H9 (cell line): ENCODE results near the gene NELFCD. TPM values are rescaled to one million over a fixed set of nuclear protein-coding genes. Genes with fewer than 3 reads are reported as not detected.

ENCODE experiments used
- DNase-seq: peaks from one replicate; pipeline ENCODE4 v3.0.0-alpha.2; 2017
- H2AFZ ChIP-seq: one replicate; pipeline ENCODE4 v1.6.1; 2013; ENCODE audit warnings: mild to moderate bottlenecking, low read length, control low read depth, moderate library complexity
- H2AK5ac ChIP-seq: 2 replicates; pipeline ENCODE4 v1.6.1; 2013; ENCODE audit warnings: low read length, control low read depth, mixed read lengths; ENCODE audit not compliant: insufficient read length
- H2BK120ac ChIP-seq: one replicate; pipeline ENCODE4 v1.6.1; 2013; ENCODE audit warnings: low read depth, mild to moderate bottlenecking, low read length, control low read depth, inconsistent platforms; ENCODE audit not compliant: poor library complexity, severe bottlenecking
- H2BK12ac ChIP-seq: 2 replicates; pipeline ENCODE4 v1.6.1; 2013; ENCODE audit warnings: low read length, control low read depth, mixed read lengths, low read depth; ENCODE audit not compliant: insufficient read length
- H2BK15ac ChIP-seq: 2 replicates; pipeline ENCODE4 v1.6.1; 2013; ENCODE audit warnings: low read depth, low read length, control low read depth
- H2BK20ac ChIP-seq: one replicate; pipeline ENCODE4 v1.6.1; 2013; ENCODE audit warnings: low read depth, mild to moderate bottlenecking, low read length, control low read depth, inconsistent platforms; ENCODE audit not compliant: poor library complexity, severe bottlenecking
- H2BK5ac ChIP-seq: 2 replicates; pipeline ENCODE4 v1.6.1; 2013; ENCODE audit warnings: low read length, control low read depth, mixed read lengths; ENCODE audit not compliant: insufficient read length
- H3K14ac ChIP-seq: 2 replicates; pipeline ENCODE4 v1.6.1; 2013; ENCODE audit warnings: low read length, control low read depth; ENCODE audit not compliant: insufficient read depth
- H3K18ac ChIP-seq: 2 replicates; pipeline ENCODE4 v1.6.1; 2013; ENCODE audit warnings: low read depth, mild to moderate bottlenecking, mixed read lengths, low read length, control low read depth; ENCODE audit not compliant: insufficient read length
- H3K23ac ChIP-seq: 2 replicates; pipeline ENCODE4 v1.6.1; 2013; ENCODE audit warnings: low read length, control low read depth, mixed read lengths, low read depth; ENCODE audit not compliant: insufficient read length
- H3K23me2 ChIP-seq: 2 replicates; pipeline ENCODE4 v1.6.1; 2013; ENCODE audit warnings: low read depth, mild to moderate bottlenecking, mixed read lengths, low read length, control low read depth; ENCODE audit not compliant: insufficient read length, poor library complexity, severe bottlenecking
- H3K27ac ChIP-seq: 2 replicates; pipeline ENCODE4 v1.5.1; 2013; ENCODE audit warnings: low read length, control low read depth, mixed read lengths, low read depth; ENCODE audit not compliant: insufficient read length
- H3K27me3 ChIP-seq: 2 replicates; pipeline ENCODE4 v1.6.1; 2013; ENCODE audit warnings: low read length, control low read depth, inconsistent platforms; ENCODE audit not compliant: insufficient read depth
- H3K4ac ChIP-seq: 2 replicates; pipeline ENCODE4 v1.6.1; 2013; ENCODE audit warnings: low read depth, mild to moderate bottlenecking, control low read depth, inconsistent platforms, low read length, moderate library complexity
- H3K4me1 ChIP-seq: 2 replicates; pipeline ENCODE4 v1.6.1; 2013; ENCODE audit warnings: low read length, control low read depth, inconsistent platforms; ENCODE audit not compliant: insufficient read depth
- H3K4me2 ChIP-seq: 2 replicates; pipeline ENCODE4 v1.6.1; 2013; ENCODE audit warnings: low read length, control low read depth, mixed read lengths; ENCODE audit not compliant: insufficient read length, insufficient read depth
- H3K56ac ChIP-seq: 2 replicates; pipeline ENCODE4 v1.6.1; 2013; ENCODE audit warnings: low read depth, mild to moderate bottlenecking, mixed read lengths, low read length, control low read depth; ENCODE audit not compliant: insufficient read length
- H3K79me1 ChIP-seq: 2 replicates; pipeline ENCODE4 v1.6.1; 2013; ENCODE audit warnings: low read depth, mild to moderate bottlenecking, moderate library complexity, low read length, control low read depth, inconsistent platforms; ENCODE audit not compliant: insufficient read depth, poor library complexity, severe bottlenecking
- H3K79me2 ChIP-seq: 2 replicates; pipeline ENCODE4 v1.6.1; 2013; ENCODE audit warnings: low read length, control low read depth, inconsistent platforms; ENCODE audit not compliant: insufficient read depth
- H3K9ac ChIP-seq: 2 replicates; pipeline ENCODE4 v1.6.1; 2013; ENCODE audit warnings: low read length, control low read depth, mixed read lengths; ENCODE audit not compliant: insufficient read length; ENCODE audit errors: extremely low read depth
- H3K9me3 ChIP-seq: one replicate; pipeline ENCODE4 v1.6.1; 2013; ENCODE audit warnings: low read depth, low read length, inconsistent platforms; ENCODE audit not compliant: control insufficient read depth
- H3T11ph ChIP-seq: one replicate; pipeline ENCODE4 v1.6.1; 2013; ENCODE audit warnings: mild to moderate bottlenecking, low read length, control low read depth, inconsistent platforms
- H4K20me1 ChIP-seq: one replicate; pipeline ENCODE4 v1.6.1; 2013; ENCODE audit not compliant: control insufficient read depth, insufficient read length, insufficient read depth
- H4K5ac ChIP-seq: 2 replicates; pipeline ENCODE4 v1.6.1; 2013; ENCODE audit warnings: low read depth, mild to moderate bottlenecking, mixed read lengths, low read length, control low read depth; ENCODE audit not compliant: insufficient read length
- H4K8ac ChIP-seq: replicated peaks from 2 replicates; pipeline ENCODE4 v1.6.1; 2013; ENCODE audit warnings: low read length, control low read depth, mixed read lengths, low read depth; ENCODE audit not compliant: insufficient read length
- H4K91ac ChIP-seq: 2 replicates; pipeline ENCODE4 v1.6.1; 2013; ENCODE audit warnings: low read depth, mild to moderate bottlenecking, moderate library complexity, mixed read lengths, low read length, control low read depth; ENCODE audit not compliant: insufficient read length
- H3K27ac Mint-ChIP-seq, 3 experiments: 2 replicates in 2 of 3; 3 replicates in 1 of 3; pipeline ENCODE4 v1.8.0; 2020 to 2021; ENCODE audit warnings: mixed read lengths in 3 of 3, mild to moderate bottlenecking in 1 of 3, moderate library complexity in 1 of 3
- H3K27me3 Mint-ChIP-seq: 2 replicates; pipeline ENCODE4 v1.8.0; 2021; ENCODE audit warnings: low read depth, mild to moderate bottlenecking, moderate library complexity, mixed read lengths
- H3K36me3 Mint-ChIP-seq, 3 experiments: 2 replicates in 2 of 3; 3 replicates in 1 of 3; pipeline ENCODE4 v1.8.0; 2020 to 2021; ENCODE audit warnings: low read depth in 3 of 3, mixed read lengths in 3 of 3; ENCODE audit not compliant: insufficient read depth in 1 of 3
- H3K4me1 Mint-ChIP-seq, 2 experiments: 2 replicates each; pipeline ENCODE4 v1.8.0; 2020; ENCODE audit warnings: mixed read lengths in 2 of 2
- H3K4me3 Mint-ChIP-seq, 2 experiments: 2 replicates in 1 of 2; 3 replicates in 1 of 2; pipeline ENCODE4 v1.8.0; 2020 to 2021; ENCODE audit warnings: mild to moderate bottlenecking in 2 of 2, mixed read lengths in 2 of 2, moderate library complexity in 1 of 2
- H3K9me3 Mint-ChIP-seq, 2 experiments: 2 replicates in 1 of 2; 3 replicates in 1 of 2; pipeline ENCODE4 v1.8.0; 2020; ENCODE audit warnings: mild to moderate bottlenecking in 2 of 2, mixed read lengths in 2 of 2, moderate library complexity in 1 of 2
- WGBS: extraction: QIAGEN DNeasy Blood & Tissue Kit; methylation state at CpG from one replicate; pipeline ENCODE4 v1.1.7; 2013; ENCODE audit warnings: missing lambda C conversion rate, low lambda C conversion rate, mixed read lengths; ENCODE audit not compliant: insufficient read length; ENCODE audit errors: extremely low coverage; 5-methylcytosine and 5-hydroxymethylcytosine counted together
- total RNA-seq: library from RNA; stranded (reverse); gene quantifications from 2 replicates; pipeline ENCODE4 v1.2.1, GENCODE V29; 2021
- TF ChIP-seq, protein P1 (sequence below): fragments of 200-600 bp; sonication (generic); conservative IDR thresholded peaks from 3 replicates; pipeline ENCODE4 v1.8.0; 2021; ENCODE audit warnings: antibody characterized with exemption, mild to moderate bottlenecking

Gene NELFCD
- total RNA-seq, 1 experiment from 2014 or later: 57.8 TPM

DNA sequence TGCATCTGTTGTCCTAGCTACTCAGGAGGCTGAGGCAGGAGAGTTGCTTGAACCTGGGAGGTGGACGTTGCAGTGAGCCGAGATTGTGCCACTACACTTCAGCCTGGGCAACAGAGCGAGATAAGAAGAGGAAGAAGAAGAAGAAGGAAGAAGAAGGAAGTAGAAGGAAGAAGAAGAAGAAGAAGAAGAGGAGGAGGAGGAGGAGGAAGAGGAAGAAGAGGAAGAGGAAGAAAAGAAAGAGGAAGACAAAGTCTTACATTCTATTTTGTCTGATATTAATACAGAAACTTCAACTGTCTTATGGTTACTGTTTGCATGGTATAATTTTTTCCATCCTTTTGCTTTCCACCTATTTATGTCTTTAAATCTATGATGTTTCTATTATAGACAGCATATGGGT lies 7.2 kb upstream of the NELFCD start:
- Histone ChIP-seq H2BK12ac (no peak overlapping the region), H4K91ac (no peak overlapping the region), H3K56ac (no peak overlapping the region), H2AK5ac (no peak overlapping the region), H3K79me2 (no peaks in the 10 kb centered on the region), H3K27ac (no peak overlapping the region), H3K9me3 (no peaks in the 10 kb centered on the region), H3K14ac (no peak overlapping the region), H3K9ac (no peak overlapping the region), H3K4ac (no peak overlapping the region), H3K23me2 (no peaks in the 10 kb centered on the region), H4K8ac (no peak overlapping the region), H2BK15ac (no peak overlapping the region), H3K4me2 (no peak overlapping the region), H4K5ac (no peak overlapping the region), H2AFZ (no peak overlapping the region), H2BK20ac (no peak overlapping the region), H3K4me1 (peaks cover 4% of the 10 kb centered on the region; the same call in 1 of the 2 replicates), H3K79me1 (no peaks in the 10 kb centered on the region), H3T11ph (no peak overlapping the region), H2BK120ac (no peak overlapping the region), H3K18ac (no peak overlapping the region), H3K23ac (no peak overlapping the region), H4K20me1 (no peaks in the 10 kb centered on the region), H3K27me3 (no peaks in the 10 kb centered on the region), H2BK5ac (no peak overlapping the region)
- peaks cover 10 to 13% of the 10 kb centered on the region in 2 experiments for H3K4me1 Mint-ChIP-seq
- TF ChIP-seq, protein P1, sequence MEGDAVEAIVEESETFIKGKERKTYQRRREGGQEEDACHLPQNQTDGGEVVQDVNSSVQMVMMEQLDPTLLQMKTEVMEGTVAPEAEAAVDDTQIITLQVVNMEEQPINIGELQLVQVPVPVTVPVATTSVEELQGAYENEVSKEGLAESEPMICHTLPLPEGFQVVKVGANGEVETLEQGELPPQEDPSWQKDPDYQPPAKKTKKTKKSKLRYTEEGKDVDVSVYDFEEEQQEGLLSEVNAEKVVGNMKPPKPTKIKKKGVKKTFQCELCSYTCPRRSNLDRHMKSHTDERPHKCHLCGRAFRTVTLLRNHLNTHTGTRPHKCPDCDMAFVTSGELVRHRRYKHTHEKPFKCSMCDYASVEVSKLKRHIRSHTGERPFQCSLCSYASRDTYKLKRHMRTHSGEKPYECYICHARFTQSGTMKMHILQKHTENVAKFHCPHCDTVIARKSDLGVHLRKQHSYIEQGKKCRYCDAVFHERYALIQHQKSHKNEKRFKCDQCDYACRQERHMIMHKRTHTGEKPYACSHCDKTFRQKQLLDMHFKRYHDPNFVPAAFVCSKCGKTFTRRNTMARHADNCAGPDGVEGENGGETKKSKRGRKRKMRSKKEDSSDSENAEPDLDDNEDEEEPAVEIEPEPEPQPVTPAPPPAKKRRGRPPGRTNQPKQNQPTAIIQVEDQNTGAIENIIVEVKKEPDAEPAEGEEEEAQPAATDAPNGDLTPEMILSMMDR: no peak
- no peak overlapping the region for H3K4me3 Mint-ChIP-seq
- peaks cover 0 to 9% (median under 1%) of the 10 kb centered on the region in 3 experiments; a peak in 4 of 7 replicates for H3K36me3 Mint-ChIP-seq
- H3K27ac Mint-ChIP-seq: no peak overlapping the region
- no CpG with 5 or more reads among the region's 3 CpGs for WGBS
- DNase-seq: no peak
- peaks cover 13 to 20% of the 10 kb centered on the region in 2 experiments for H3K9me3 Mint-ChIP-seq
- peaks cover 8% of the 10 kb centered on the region; the same call in 1 of the 2 replicates for H3K27me3 Mint-ChIP-seq
